GM12892 (cell line): Measurements from ENCODE around the gene HOXA3.

Source experiments
- POLR2A ChIP-seq: IDR thresholded peaks from 2 replicates; pipeline ENCODE4 v1.6.1; 2011; ENCODE audit warnings: low read depth, low read length, control low read depth
- POLR2AphosphoS5 ChIP-seq: IDR thresholded peaks from 2 replicates; pipeline ENCODE4 v1.6.1; 2011; ENCODE audit warnings: low read depth, low read length, control low read depth

GRCh38 chr7:27198138-27198841 is 45.9 kb upstream of the HOXA3 start:
- TF ChIP-seq POLR2A, result no peak
- no peak for TF ChIP-seq POLR2AphosphoS5
